Brain microvascular endothelial cell (primary cell): ENCODE results near the gene FAM171A2.

Source experiments
- DNase-seq: peaks from one replicate; pipeline ENCODE4 v3.0.0-alpha.2; 2020
- H3K27ac ChIP-seq: fragments of 250-450 bp; sonication (Bioruptor Pico); 2 replicates; pipeline ENCODE4 v1.5.1; 2020; ENCODE audit warnings: mild to moderate bottlenecking, moderate library complexity
- H3K27me3 ChIP-seq: fragments of 250-450 bp; sonication (Bioruptor Pico); replicated peaks from 2 replicates; pipeline ENCODE4 v1.5.1; 2020; ENCODE audit warnings: mild to moderate bottlenecking
- H3K36me3 ChIP-seq: fragments of 250-450 bp; sonication (Bioruptor Pico); replicated peaks from 2 replicates; pipeline ENCODE4 v1.5.1; 2020; ENCODE audit warnings: mild to moderate bottlenecking
- H3K4me3 ChIP-seq: 2 replicates; pipeline ENCODE4 v1.5.1; 2011; ENCODE audit warnings: low read depth, mild to moderate bottlenecking, control low read depth, low read length, moderate library complexity
- in situ Hi-C: cut with HindIII; loops from 2 replicates; pipeline ENCODE4 v1.10.0; 2017; ENCODE audit warnings: low sequenced_read_pairs, low pct_ligation_motif_present
- TF ChIP-seq, protein P1 (sequence below): IDR thresholded peaks from 2 replicates; pipeline ENCODE4 v1.5.1; 2011; ENCODE audit warnings: low read depth, mild to moderate bottlenecking, moderate library complexity, low read length, control low read depth, inconsistent platforms; ENCODE audit errors: missing control alignments

The FAM171A2 gene

GRCh38 chr17:44363613-44364159 is at the start of gene FAM171A2:
TSS of gene FAM171A2 (minus strand) at chr17:44363853. CDS start at chr17:44363714, 139 bp downstream.
- Histone ChIP-seq H3K27me3 (peaks cover 3% of the 10 kb centered on the region), H3K36me3 (no peaks in the 10 kb centered on the region), H3K4me3 (peak within 1 kb of the TSS; percentile 64), H3K27ac (no peak within 1 kb of the TSS)
- TF ChIP-seq, protein P1, sequence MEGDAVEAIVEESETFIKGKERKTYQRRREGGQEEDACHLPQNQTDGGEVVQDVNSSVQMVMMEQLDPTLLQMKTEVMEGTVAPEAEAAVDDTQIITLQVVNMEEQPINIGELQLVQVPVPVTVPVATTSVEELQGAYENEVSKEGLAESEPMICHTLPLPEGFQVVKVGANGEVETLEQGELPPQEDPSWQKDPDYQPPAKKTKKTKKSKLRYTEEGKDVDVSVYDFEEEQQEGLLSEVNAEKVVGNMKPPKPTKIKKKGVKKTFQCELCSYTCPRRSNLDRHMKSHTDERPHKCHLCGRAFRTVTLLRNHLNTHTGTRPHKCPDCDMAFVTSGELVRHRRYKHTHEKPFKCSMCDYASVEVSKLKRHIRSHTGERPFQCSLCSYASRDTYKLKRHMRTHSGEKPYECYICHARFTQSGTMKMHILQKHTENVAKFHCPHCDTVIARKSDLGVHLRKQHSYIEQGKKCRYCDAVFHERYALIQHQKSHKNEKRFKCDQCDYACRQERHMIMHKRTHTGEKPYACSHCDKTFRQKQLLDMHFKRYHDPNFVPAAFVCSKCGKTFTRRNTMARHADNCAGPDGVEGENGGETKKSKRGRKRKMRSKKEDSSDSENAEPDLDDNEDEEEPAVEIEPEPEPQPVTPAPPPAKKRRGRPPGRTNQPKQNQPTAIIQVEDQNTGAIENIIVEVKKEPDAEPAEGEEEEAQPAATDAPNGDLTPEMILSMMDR, result peak; percentile 51
- in situ Hi-C loops, result no loop called here
- no peak for DNase-seq

DNA sequence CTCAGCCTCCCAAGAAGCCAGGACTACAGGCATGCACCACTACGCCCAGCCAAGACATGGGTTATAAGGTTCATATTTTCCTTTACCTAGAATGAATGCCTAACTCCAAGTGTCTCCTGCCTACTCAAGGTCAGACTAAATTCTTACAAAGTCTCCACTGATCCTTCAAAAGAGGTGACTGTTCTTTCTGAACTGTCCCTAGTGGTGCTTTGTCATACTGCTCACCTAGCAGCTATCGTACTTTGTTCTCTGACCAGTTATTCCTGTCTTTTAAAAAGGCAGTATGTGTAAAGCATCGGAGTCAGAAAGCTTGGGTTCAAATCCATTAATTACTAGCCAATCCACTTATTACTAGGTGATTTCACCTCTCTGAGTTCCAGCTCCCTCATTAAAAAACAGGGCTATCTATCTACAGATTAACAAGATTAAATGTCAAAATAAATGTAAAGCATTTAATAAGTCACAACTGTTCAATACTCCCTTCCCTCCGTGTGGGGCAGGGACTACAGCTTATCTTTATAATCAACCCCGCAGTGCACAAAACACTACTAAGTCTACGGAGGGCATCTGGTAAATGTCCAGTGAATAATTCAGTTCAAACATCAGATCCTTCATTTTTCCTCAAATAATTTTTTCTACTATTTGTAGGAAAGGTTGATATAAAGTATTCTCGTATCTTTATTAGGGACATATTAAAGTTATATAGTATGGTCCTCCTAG is 45.8 kb upstream of the FAM171A2 start:
- no peak overlapping the region for H3K27ac ChIP-seq
- peaks cover 3% of the 10 kb centered on the region for H3K36me3 ChIP-seq
- no peaks in the 10 kb centered on the region for H3K27me3 ChIP-seq
- DNase-seq, result no peak
- TF ChIP-seq, protein P1, result no peak
- no peak overlapping the region for H3K4me3 ChIP-seq
- in situ Hi-C loops, result no loop called here

GRCh38 chr17:44408786-44409185 is 45.1 kb upstream of the FAM171A2 start:
- no peak for DNase-seq
- in situ Hi-C loops, result no loop called here
- no peaks in the 10 kb centered on the region for H3K27me3 ChIP-seq
- TF ChIP-seq, protein P1, result no peak
- H3K4me3 ChIP-seq, result no peak overlapping the region
- H3K36me3 ChIP-seq, result peaks cover 3% of the 10 kb centered on the region
- no peak overlapping the region for H3K27ac ChIP-seq

DNA sequence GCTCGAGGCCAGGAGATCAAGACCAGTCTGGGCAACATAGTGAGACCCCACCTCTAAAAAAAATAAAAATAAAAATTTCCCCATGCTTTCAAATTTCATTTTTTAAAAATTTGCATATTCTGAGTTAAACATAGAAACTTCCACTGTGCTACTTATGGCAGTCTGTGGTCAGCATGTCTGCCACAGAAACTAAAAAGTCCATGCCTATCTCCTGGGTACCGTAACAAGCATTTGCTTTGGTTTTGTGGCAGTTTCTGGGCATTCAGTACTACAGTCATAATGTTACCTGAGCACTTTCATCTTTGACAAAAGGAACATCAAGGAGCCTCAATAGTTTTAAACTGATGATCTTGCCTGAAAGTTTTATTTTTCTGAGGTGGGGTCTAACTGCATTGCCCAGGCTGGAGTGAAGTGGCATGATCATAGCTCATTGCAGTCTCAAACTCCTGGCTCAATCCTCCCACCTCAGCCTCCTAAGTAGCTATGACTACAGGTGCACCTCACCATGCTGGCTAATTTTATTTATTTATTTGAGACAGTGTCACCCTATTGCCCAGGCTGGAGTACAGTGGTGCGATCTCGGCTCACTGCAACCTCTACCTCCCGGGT is 39.0 kb upstream of the FAM171A2 start:
- in situ Hi-C loops, result no loop called here
- DNase-seq, result no peak
- Histone ChIP-seq H3K4me3 (no peak overlapping the region), H3K27ac (no peak overlapping the region), H3K27me3 (no peaks in the 10 kb centered on the region), H3K36me3 (peaks cover 33% of the 10 kb centered on the region)
- TF ChIP-seq, protein P1, result no peak

GRCh38 chr17:44400226-44400847 is 36.7 kb upstream of the FAM171A2 start:
- TF ChIP-seq, protein P1, result peak; percentile 67
- peaks cover 36% of the 10 kb centered on the region for H3K36me3 ChIP-seq
- in situ Hi-C loops, result no loop called here

More at GRCh38 chr17:44400226-44400847, 36.7 kb upstream of the FAM171A2 start:
- H3K27me3 ChIP-seq, result no peaks in the 10 kb centered on the region
- no peak overlapping the region for H3K4me3 ChIP-seq
- H3K27ac ChIP-seq, result no peak overlapping the region
- DNase-seq, result peak; percentile 16
